HG02763 (cell line): ENCODE data around the gene ZNHIT1.
"Not testable (repeated sequence)": the region's sequence is repeated elsewhere in the genome, so short reads cannot be mapped to it uniquely, and the experiment has no call there.

ENCODE experiments used
- ATAC-seq: cut with Tn5 transposase; IDR thresholded peaks from one replicate; pipeline ENCODE4 v1.9.1; 2021; ENCODE audit warnings: mild to moderate bottlenecking, moderate library complexity; ENCODE audit not compliant: unreplicated experiment

Gene ZNHIT1

DNA sequence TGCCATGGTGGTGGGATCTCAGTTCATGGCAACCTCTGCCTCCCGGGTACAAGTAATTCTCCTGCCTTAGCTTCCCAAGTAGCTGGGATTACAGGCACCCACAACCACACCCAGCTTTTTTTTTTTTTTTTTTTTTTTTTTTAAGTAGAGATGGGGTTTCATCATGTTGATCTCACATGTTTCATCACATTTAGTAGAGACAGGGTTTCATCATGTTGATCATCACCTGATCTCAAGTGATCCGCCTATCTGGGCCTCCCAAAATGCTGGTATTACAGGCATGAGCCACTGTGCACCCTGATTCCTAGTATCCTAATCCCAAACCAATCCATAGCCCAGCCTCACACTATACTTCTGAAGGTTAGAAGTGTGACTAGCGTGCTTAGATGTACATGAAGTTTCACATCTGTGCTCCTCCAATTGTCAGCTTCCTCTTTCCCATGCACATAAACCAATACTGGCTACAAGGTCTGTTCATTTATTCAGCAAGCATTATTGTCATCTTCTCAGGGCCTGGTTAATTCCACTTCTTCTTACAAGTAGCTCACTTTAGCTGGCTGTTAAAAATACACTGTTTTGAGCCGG is 31.0 kb upstream of the ZNHIT1 start:
- ATAC-seq, result no peak

GRCh38 chr7:101189109-101189508 is 28.9 kb upstream of the ZNHIT1 start:
- no peak for ATAC-seq

DNA sequence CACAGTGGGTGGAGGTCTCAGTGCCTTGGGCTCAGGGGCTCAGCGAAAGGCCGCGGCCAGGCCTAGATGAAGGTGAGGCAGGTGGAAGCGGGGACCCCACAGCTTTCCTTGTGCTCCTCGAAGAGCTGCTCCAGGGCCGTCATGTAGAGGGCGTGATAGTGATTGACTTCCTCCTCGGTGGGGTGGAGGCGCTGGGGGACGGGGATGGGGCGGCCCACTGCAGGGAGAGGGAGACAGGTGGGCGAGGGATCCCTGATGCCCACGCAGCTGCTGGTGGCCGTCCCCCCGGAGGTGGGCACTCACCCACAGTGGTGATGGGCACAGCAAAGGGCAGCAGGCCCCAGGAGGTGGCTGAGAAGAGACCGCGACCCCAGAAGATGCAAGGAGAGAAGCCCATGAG is 22.1 kb upstream of the ZNHIT1 start:
- no peak for ATAC-seq

GRCh38 chr7:101197991-101198390 is 20.0 kb upstream of the ZNHIT1 start:
- ATAC-seq, result no peak

GRCh38 chr7:101198476-101198875 is 19.5 kb upstream of the ZNHIT1 start:
- ATAC-seq, result no peak

DNA sequence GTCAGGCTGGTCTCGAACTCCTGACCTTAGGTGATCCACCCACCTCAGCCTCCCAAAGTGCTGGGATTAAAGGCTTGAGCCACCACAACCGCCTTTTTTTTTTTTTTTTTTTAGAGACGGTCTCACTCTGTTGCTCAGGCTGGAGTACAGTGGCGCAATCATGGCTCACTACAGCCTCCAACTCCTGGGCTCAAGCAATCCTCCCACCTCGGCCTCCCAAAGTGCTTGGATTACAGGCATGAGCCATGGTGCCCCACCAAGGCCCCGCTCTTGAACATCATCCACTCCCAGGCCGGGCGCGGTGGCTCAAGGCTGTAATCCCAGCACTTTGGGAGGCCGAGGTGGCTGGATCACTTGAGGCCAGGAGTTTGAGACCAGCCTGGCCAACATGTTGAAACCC is 18.4 kb upstream of the ZNHIT1 start:
- not testable (repeated sequence) for ATAC-seq

DNA sequence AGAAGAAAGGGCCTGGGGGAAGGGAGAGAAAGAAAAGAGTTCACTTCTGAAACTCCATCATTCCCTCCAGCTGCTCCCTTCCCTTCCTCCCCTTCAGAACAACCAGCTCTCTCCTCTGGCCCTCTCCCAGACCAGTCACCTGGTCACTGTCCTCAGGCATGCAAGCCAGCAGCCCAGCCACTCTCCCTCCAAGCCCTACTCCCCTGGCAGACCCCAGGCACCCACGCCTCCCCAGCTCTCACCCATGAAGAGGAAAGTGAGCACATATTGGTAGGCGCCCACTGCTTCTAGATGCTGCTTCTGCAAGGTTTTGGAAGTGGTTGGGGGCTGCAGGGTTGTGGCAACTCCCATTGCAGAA is 17.5 kb upstream of the ZNHIT1 start:
- ATAC-seq, result no peak

DNA sequence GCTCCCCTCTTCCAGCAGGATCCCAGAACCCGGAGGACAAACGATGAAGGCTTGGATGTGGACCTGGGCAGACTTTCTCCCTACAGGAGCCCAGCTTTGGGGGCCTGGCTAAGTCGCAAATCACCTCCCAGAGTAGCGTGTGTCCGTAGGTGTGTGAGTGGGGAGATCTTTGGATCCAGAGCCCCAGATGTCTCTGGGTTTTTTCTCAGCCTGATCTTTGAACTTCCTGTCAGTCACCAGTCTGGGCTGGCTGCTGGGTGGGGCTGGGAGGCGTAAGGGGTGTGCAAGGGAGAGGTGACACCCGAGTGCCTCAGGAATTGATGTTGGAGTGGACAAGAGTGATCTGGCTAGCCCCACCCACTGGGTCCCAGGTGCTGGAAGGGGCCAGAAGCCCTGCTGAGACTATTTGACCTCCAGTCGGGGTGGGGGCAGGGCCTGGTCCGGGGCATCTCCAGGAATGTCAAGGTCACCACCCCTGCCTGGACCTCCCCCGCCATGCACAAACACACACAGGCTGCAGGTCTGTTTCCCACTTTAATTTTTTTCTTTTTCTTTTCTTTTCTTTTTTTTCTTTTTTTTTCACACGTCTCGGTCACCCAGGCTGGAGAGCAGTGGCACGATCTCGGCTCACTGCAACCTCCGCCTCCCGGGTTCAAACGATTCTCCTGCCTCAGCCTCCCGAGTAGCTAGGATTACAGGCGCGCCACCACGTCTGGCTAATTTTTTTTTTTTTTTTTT is 16.9 kb upstream of the ZNHIT1 start, which contains the start of gene MOGAT3:
Gene MOGAT3 (minus strand): TSS at position 175 of the 738 bp plus-strand sequence. CDS start 182 bp downstream, outside the sequence.
- ATAC-seq, result no peak

GRCh38 chr7:101201695-101202602 is 16.0 kb upstream of the ZNHIT1 start:
- ATAC-seq, result no peak

GRCh38 chr7:101202603-101202918 is 15.4 kb upstream of the ZNHIT1 start:
- no peak for ATAC-seq

GRCh38 chr7:101203740-101204738 is 13.9 kb upstream of the ZNHIT1 start:
- not testable (repeated sequence) for ATAC-seq

DNA sequence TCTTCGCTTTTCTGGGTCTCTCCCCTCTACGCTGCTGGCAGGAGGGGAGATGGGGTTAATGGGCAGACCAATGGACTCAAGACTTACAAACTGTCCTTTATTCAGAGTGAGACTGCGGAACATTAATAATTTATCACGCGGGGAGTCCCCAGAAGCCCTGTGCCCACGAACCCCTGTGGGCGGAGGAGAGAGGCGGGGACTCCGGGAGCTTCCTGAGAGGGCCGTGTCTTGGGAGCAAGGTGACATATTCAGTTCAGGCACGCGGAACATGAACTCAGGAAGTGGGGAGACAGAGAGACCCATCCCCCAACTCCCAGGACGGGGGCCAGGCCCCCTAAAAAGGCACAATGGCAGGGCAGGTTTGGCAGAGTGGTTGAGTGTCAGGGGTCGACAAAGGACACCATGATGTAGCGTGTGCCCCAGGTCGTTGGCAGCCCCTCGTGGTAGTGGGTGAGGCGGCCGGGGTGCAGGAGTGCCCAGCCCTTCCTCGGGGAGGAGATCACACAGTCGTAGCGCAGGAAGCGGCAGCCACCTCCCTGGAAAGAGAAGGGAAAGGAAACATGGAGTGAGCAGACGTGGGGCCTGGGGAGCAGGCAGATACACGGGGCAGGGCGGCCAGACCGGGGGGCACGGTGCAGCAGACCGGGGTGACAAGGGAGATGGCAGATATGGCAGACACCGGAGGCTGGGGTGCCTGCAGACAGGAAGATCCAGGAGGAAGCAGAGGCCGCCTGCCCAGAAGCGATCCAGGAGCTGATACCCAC is 11.9 kb upstream of the ZNHIT1 start:
- ATAC-seq, result no peak

- no peak for ATAC-seq
Measured at GRCh38 chr7:101206665-101207042, 11.3 kb upstream of the ZNHIT1 start.

DNA sequence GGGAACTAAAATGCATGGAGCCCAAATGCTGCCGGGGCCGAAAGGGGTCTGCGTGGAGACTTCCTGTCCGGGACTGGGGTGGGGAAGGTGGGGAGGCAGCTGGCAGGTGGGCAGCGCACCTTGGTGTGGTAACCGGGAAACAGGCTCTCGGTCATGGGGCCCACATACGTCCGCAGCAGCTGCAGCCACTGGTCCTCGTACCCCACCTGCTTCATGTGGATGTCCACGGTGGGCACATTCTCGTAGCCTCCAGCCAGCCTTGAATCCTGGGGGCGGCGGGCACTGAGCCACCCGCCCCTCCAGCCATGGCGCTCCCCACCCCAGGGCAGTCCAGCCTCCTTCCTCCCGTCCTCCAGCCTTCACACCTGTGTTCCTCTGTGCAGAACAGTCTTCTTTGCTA is 10.5 kb upstream of the ZNHIT1 start:
- no peak for ATAC-seq

DNA sequence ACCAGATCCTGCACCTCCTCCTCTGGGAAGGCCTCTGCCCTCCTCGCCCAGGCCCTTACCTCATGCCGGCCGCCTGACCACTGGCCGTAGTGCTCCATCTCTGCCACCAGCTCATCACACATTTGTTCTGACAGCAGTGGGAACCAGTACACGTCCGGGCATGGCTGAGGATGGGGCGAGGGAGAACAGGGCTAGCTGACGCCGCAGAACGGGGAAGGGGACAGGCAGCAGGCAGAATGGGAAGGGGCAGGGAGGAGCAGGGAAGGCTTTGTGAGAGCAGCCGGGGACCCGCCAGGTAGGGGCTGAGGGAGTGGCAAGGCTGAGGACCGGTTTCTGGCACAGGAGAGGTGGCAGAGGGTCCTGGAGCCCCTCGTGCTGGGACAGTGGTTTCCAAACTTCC is 9.2 kb upstream of the ZNHIT1 start:
- no peak for ATAC-seq

GRCh38 chr7:101210143-101210542 is 7.8 kb upstream of the ZNHIT1 start:
- no peak for ATAC-seq

GRCh38 chr7:101211501-101211900 is 6.5 kb upstream of the ZNHIT1 start:
- ATAC-seq, result no peak

- ATAC-seq, result no peak
Measured at GRCh38 chr7:101212014-101212413, 6.0 kb upstream of the ZNHIT1 start.

- no peak for ATAC-seq
Measured at GRCh38 chr7:101216001-101216859, 1.7 kb upstream of the ZNHIT1 start.
